WTC11 (cell line): ENCODE data around the gene LRR1. TPM values are rescaled to one million over a fixed set of nuclear protein-coding genes. Genes with fewer than 3 reads are reported as not detected.

Source experiments
- ATAC-seq: fragments of 200-7000 bp; cut with Tn5 transposase; 2 replicates; pipeline ENCODE4 v1.10.0; 2021; ENCODE audit warnings: mild to moderate bottlenecking, moderate library complexity
- CTCF ChIA-PET: fragments of 300-600 bp; sonication (Branson Sonifier 250); formaldehyde crosslinking; loops from one replicate; lab custom pipeline; 2021; ENCODE audit warnings: antibody characterized with exemption; lab: Charles Lee
- POLR2A ChIA-PET: fragments of 350-600 bp; sonication (Branson Sonifier 250); formaldehyde crosslinking; loops from one replicate; lab custom pipeline; 2021; ENCODE audit warnings: antibody characterized with exemption; lab: Charles Lee
- DNase-seq: peaks from one replicate; pipeline ENCODE4 v3.0.0; 2021; ENCODE audit warnings: low spot score
- H3K27ac Mint-ChIP-seq: 2 replicates; pipeline ENCODE4 v1.8.0; 2021; ENCODE audit warnings: mixed read lengths
- H3K27me3 Mint-ChIP-seq: 2 replicates; pipeline ENCODE4 v1.8.0; 2021; ENCODE audit warnings: low read depth, mild to moderate bottlenecking, moderate library complexity, mixed read lengths
- H3K36me3 Mint-ChIP-seq: 2 replicates; pipeline ENCODE4 v1.8.0; 2021; ENCODE audit warnings: mixed read lengths
- H3K4me1 Mint-ChIP-seq: 2 replicates; pipeline ENCODE4 v1.8.0; 2022; ENCODE audit warnings: mixed read lengths
- H3K4me3 Mint-ChIP-seq: 2 replicates; pipeline ENCODE4 v1.8.0; 2021; ENCODE audit warnings: mild to moderate bottlenecking, moderate library complexity, mixed read lengths
- H3K9me3 Mint-ChIP-seq: 2 replicates; pipeline ENCODE4 v1.8.0; 2021; ENCODE audit warnings: mixed read lengths
- ELF4 ChIP-seq: sonication (generic); formaldehyde crosslinking; IDR thresholded peaks from 2 replicates; pipeline ENCODE4 v1.8.1; 2022; ENCODE audit warnings: low read depth, mild to moderate bottlenecking, moderate library complexity, missing genetic modification reagents
- FOXK1 ChIP-seq: sonication (generic); formaldehyde crosslinking; IDR thresholded peaks from 2 replicates; pipeline ENCODE4 v1.8.0; 2022; ENCODE audit warnings: mild to moderate bottlenecking, moderate library complexity, missing genetic modification reagents
- IRF2 ChIP-seq: sonication (generic); formaldehyde crosslinking; IDR thresholded peaks from 2 replicates; pipeline ENCODE4 v1.8.0; 2022; ENCODE audit warnings: low read depth, missing genetic modification reagents, borderline replicate concordance
- SMAD4 ChIP-seq: sonication (generic); formaldehyde crosslinking; IDR thresholded peaks from 2 replicates; pipeline ENCODE4 v1.8.0; 2022; ENCODE audit warnings: mild to moderate bottlenecking, missing genetic modification reagents
- TEAD1 ChIP-seq: sonication (generic); formaldehyde crosslinking; IDR thresholded peaks from 2 replicates; pipeline ENCODE4 v1.8.0; 2022; ENCODE audit warnings: mild to moderate bottlenecking, missing genetic modification reagents
- ZNF138 ChIP-seq: sonication (generic); formaldehyde crosslinking; conservative IDR thresholded peaks from 2 replicates; pipeline ENCODE4 v1.8.1; 2022; ENCODE audit warnings: mild to moderate bottlenecking, moderate library complexity, missing genetic modification reagents
- ZNF219 ChIP-seq: sonication (generic); formaldehyde crosslinking; IDR thresholded peaks from 2 replicates; pipeline ENCODE4 v1.8.0; 2023; ENCODE audit warnings: missing genetic modification reagents, mild to moderate bottlenecking, borderline replicate concordance
- ZNF423 ChIP-seq: fragments of 250-450 bp; sonication (Bioruptor Pico); IDR thresholded peaks from 2 replicates; pipeline ENCODE4 v2.1.2; 2022; ENCODE audit warnings: mild to moderate bottlenecking, moderate library complexity
- total RNA-seq: library from RNA; stranded (reverse); gene quantifications from 3 replicates; pipeline ENCODE4 v1.2.3, GENCODE V29; 2021
- TF ChIP-seq, protein P1 (sequence below): sonication (generic); formaldehyde crosslinking; IDR thresholded peaks from 2 replicates; pipeline ENCODE4 v1.8.1; 2023; ENCODE audit warnings: mild to moderate bottlenecking, moderate library complexity, missing genetic modification reagents
- TF ChIP-seq, protein P2 (sequence below): sonication (generic); formaldehyde crosslinking; IDR thresholded peaks from 2 replicates; pipeline ENCODE4 v1.8.1; 2023; ENCODE audit warnings: mild to moderate bottlenecking, missing genetic modification reagents, borderline replicate concordance
- TF ChIP-seq, protein P3 (sequence below): fragments of 250-450 bp; sonication (Bioruptor Pico); IDR thresholded peaks from 2 replicates; pipeline ENCODE4 v1.8.0; 2021; ENCODE audit warnings: mild to moderate bottlenecking
- TF ChIP-seq, protein P4 (sequence below): sonication (generic); formaldehyde crosslinking; IDR thresholded peaks from 2 replicates; pipeline ENCODE4 v1.8.1; 2023; ENCODE audit warnings: mild to moderate bottlenecking, missing genetic modification reagents
- TF ChIP-seq, protein P5 (sequence below): sonication (generic); formaldehyde crosslinking; IDR thresholded peaks from 2 replicates; pipeline ENCODE4 v1.8.0; 2023; ENCODE audit warnings: missing genetic modification reagents
- TF ChIP-seq, protein P6 (sequence below): sonication (generic); formaldehyde crosslinking; IDR thresholded peaks from 2 replicates; pipeline ENCODE4 v1.8.1; 2023; ENCODE audit warnings: mild to moderate bottlenecking, missing genetic modification reagents

LRR1 gene
- total RNA-seq, 1 experiment from 2014 or later = 42.6 TPM

DNA sequence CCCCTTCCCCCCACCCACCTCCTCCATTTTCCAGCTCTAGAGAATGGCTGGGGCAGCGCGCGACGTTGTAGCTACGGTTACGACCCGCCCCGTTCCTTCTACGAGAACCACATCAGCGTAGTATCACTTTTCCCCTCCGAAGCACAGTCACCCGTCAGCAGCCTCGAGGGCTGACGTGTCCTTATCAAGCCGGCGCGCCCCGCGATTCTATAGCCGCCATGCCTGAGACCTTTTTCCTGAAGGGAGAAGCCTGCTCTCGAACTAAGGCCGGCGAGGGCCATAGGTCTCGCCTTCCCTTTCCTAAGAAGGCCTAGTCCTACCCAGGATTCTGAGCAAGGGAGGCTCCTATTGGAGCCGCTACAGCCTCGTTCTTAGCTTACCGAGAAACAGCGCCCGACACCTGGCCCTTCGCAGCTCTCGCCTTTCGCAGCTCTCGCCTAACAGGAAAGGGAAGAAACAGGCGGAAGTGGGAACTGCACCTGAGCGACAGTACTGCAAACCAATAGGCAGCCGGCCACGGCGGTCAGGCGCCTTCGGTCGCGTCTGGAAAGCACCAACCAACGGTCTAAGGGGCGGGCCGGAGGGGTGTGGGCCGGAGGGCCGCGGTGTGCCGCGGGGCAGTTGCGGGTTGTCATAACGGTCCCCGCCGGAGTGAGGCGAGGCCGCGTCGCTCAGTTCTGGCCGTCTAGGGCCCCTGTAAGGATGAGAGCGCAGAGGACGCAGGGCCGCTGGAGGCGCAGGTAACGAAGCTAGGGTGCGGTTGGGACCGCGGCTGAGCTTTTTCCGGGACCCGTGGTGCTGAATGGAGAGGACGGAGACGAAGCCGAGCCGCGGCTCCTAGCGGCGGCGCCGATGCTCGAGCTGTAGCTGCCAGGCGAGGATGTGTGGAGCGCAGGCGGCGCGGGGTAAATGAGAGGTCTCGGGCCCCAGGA lies 21.7 kb downstream of the LRR1 start, which contains the start of the genes MGAT2 and RPL36AL (continued):
- TF ChIP-seq ELF4 (CRISPR knock-in tag) = no peak
- TF ChIP-seq, protein P1, sequence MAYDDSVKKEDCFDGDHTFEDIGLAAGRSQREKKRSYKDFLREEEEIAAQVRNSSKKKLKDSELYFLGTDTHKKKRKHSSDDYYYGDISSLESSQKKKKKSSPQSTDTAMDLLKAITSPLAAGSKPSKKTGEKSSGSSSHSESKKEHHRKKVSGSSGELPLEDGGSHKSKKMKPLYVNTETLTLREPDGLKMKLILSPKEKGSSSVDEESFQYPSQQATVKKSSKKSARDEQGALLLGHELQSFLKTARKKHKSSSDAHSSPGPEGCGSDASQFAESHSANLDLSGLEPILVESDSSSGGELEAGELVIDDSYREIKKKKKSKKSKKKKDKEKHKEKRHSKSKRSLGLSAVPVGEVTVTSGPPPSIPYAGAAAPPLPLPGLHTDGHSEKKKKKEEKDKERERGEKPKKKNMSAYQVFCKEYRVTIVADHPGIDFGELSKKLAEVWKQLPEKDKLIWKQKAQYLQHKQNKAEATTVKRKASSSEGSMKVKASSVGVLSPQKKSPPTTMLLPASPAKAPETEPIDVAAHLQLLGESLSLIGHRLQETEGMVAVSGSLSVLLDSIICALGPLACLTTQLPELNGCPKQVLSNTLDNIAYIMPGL (CRISPR knock-in tag) = no peak; the same call in 1 of the 2 replicates
- TF ChIP-seq, protein P2, sequence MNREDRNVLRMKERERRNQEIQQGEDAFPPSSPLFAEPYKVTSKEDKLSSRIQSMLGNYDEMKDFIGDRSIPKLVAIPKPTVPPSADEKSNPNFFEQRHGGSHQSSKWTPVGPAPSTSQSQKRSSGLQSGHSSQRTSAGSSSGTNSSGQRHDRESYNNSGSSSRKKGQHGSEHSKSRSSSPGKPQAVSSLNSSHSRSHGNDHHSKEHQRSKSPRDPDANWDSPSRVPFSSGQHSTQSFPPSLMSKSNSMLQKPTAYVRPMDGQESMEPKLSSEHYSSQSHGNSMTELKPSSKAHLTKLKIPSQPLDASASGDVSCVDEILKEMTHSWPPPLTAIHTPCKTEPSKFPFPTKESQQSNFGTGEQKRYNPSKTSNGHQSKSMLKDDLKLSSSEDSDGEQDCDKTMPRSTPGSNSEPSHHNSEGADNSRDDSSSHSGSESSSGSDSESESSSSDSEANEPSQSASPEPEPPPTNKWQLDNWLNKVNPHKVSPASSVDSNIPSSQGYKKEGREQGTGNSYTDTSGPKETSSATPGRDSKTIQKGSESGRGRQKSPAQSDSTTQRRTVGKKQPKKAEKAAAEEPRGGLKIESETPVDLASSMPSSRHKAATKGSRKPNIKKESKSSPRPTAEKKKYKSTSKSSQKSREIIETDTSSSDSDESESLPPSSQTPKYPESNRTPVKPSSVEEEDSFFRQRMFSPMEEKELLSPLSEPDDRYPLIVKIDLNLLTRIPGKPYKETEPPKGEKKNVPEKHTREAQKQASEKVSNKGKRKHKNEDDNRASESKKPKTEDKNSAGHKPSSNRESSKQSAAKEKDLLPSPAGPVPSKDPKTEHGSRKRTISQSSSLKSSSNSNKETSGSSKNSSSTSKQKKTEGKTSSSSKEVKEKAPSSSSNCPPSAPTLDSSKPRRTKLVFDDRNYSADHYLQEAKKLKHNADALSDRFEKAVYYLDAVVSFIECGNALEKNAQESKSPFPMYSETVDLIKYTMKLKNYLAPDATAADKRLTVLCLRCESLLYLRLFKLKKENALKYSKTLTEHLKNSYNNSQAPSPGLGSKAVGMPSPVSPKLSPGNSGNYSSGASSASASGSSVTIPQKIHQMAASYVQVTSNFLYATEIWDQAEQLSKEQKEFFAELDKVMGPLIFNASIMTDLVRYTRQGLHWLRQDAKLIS = no peak; the same call in 1 of the 2 replicates
- no peak for TF ChIP-seq IRF2 (CRISPR knock-in tag)
- TF ChIP-seq SMAD4 (CRISPR knock-in tag) = no peak
- peak; percentile 77; the same call in 1 of the 2 replicates for TF ChIP-seq FOXK1 (CRISPR knock-in tag)
- TF ChIP-seq, protein P3, sequence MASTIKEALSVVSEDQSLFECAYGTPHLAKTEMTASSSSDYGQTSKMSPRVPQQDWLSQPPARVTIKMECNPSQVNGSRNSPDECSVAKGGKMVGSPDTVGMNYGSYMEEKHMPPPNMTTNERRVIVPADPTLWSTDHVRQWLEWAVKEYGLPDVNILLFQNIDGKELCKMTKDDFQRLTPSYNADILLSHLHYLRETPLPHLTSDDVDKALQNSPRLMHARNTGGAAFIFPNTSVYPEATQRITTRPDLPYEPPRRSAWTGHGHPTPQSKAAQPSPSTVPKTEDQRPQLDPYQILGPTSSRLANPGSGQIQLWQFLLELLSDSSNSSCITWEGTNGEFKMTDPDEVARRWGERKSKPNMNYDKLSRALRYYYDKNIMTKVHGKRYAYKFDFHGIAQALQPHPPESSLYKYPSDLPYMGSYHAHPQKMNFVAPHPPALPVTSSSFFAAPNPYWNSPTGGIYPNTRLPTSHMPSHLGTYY (CRISPR knock-in tag) = no peak

DNA sequence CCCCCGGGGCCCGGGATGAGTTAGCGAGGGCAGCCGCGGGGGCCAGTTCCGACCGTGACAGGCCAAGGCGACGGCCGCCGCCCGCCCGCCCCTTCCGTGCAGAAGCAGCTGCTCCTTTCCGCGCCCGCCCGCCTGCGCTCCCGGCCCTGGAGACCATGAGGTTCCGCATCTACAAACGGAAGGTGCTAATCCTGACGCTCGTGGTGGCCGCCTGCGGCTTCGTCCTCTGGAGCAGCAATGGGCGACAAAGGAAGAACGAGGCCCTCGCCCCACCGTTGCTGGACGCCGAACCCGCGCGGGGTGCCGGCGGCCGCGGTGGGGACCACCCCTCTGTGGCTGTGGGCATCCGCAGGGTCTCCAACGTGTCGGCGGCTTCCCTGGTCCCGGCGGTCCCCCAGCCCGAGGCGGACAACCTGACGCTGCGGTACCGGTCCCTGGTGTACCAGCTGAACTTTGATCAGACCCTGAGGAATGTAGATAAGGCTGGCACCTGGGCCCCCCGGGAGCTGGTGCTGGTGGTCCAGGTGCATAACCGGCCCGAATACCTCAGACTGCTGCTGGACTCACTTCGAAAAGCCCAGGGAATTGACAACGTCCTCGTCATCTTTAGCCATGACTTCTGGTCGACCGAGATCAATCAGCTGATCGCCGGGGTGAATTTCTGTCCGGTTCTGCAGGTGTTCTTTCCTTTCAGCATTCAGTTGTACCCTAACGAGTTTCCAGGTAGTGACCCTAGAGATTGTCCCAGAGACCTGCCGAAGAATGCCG lies 22.6 kb downstream of the LRR1 start:
- peak; percentile 9 for ATAC-seq
- DNase-seq = peak; percentile 65
- Mint-ChIP-seq H3K27ac (no peak overlapping the region), H3K9me3 (no peaks in the 10 kb centered on the region), H3K36me3 (peaks cover 26% of the 10 kb centered on the region), H3K27me3 (no peaks in the 10 kb centered on the region), H3K4me1 (peaks cover 23% of the 10 kb centered on the region), H3K4me3 (peak overlapping the region; percentile 98)
- CTCF ChIA-PET = interaction anchor here (0.8 to 3.7 kb wide), 10 partner anchors 9 to 261 kb away, joined by 3 to 24 read pairs (median 5); partner anchors contain the start of genes LRR1 and RPS29
- POLR2A ChIA-PET = interaction anchor here (1.3 to 2.9 kb wide), 10 partner anchors 9 to 241 kb away, joined by 3 to 39 read pairs (median 6); partner anchors contain the start of genes DNAAF2, KLHDC1, KLHDC2 and LRR1
- 0 out of 2 replicates have a peak, but pooled peaks have one; percentile 25 for TF ChIP-seq ZNF138
- TF ChIP-seq, protein P2 = no peak
- TF ChIP-seq, protein P4, sequence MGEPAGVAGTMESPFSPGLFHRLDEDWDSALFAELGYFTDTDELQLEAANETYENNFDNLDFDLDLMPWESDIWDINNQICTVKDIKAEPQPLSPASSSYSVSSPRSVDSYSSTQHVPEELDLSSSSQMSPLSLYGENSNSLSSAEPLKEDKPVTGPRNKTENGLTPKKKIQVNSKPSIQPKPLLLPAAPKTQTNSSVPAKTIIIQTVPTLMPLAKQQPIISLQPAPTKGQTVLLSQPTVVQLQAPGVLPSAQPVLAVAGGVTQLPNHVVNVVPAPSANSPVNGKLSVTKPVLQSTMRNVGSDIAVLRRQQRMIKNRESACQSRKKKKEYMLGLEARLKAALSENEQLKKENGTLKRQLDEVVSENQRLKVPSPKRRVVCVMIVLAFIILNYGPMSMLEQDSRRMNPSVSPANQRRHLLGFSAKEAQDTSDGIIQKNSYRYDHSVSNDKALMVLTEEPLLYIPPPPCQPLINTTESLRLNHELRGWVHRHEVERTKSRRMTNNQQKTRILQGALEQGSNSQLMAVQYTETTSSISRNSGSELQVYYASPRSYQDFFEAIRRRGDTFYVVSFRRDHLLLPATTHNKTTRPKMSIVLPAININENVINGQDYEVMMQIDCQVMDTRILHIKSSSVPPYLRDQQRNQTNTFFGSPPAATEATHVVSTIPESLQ (CRISPR knock-in tag) = no peak
- TF ChIP-seq TEAD1 (CRISPR knock-in tag) = no peak
- TF ChIP-seq, protein P5, sequence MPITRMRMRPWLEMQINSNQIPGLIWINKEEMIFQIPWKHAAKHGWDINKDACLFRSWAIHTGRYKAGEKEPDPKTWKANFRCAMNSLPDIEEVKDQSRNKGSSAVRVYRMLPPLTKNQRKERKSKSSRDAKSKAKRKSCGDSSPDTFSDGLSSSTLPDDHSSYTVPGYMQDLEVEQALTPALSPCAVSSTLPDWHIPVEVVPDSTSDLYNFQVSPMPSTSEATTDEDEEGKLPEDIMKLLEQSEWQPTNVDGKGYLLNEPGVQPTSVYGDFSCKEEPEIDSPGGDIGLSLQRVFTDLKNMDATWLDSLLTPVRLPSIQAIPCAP (CRISPR knock-in tag) = peak; percentile 67; the same call in 1 of the 2 replicates
- no peak for TF ChIP-seq ZNF219
- no peak for TF ChIP-seq ZNF423 (CRISPR knock-in tag)
- TF ChIP-seq, protein P6, sequence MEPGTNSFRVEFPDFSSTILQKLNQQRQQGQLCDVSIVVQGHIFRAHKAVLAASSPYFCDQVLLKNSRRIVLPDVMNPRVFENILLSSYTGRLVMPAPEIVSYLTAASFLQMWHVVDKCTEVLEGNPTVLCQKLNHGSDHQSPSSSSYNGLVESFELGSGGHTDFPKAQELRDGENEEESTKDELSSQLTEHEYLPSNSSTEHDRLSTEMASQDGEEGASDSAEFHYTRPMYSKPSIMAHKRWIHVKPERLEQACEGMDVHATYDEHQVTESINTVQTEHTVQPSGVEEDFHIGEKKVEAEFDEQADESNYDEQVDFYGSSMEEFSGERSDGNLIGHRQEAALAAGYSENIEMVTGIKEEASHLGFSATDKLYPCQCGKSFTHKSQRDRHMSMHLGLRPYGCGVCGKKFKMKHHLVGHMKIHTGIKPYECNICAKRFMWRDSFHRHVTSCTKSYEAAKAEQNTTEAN (CRISPR knock-in tag) = no peak
